IMR-90 (cell line): ENCODE data around the gene BASP1. TPM values are rescaled to one million over a fixed set of nuclear protein-coding genes. Genes with fewer than 3 reads are reported as not detected.

ENCODE experiments used
- ATAC-seq: fragments of 200-7000 bp; cut with Tn5 transposase; 2 replicates; pipeline ENCODE4 v1.9.1; 2020; ENCODE audit warnings: low read depth, mild to moderate bottlenecking, moderate library complexity
- BruUV-seq: library from RNA; stranded (reverse); fragments of 400-500 nt; replicated peaks from 2 replicates; lab custom pipeline; 2021; lab: Mats Ljungman, UMichigan
- CTCF ChIA-PET: fragments of 300-600 bp; formaldehyde crosslinking; extraction: SDS; loops from one replicate; lab custom pipeline; 2021; ENCODE audit warnings: antibody characterized with exemption; lab: Yijun Ruan, JAX
- POLR2A ChIA-PET: fragments of 300-600 bp; sonication (Branson Sonifier 250); formaldehyde crosslinking; loops from one replicate; lab custom pipeline; 2022; ENCODE audit warnings: antibody characterized with exemption; ENCODE audit not compliant: unreplicated experiment; lab: Charles Lee
- DNase-seq: peaks from one replicate; pipeline ENCODE4 v3.0.0; 2013
- H2AFZ ChIP-seq: replicated peaks from 2 replicates; pipeline ENCODE3; 2013; ENCODE audit warnings: low read length, mild to moderate bottlenecking; ENCODE audit not compliant: poor library complexity
- H2AK5ac ChIP-seq: 2 replicates; pipeline ENCODE4 v1.6.1; 2013; ENCODE audit warnings: low read depth, low read length, inconsistent platforms
- H2AK9ac ChIP-seq: replicated peaks from 2 replicates; pipeline ENCODE3; 2013; ENCODE audit warnings: mild to moderate bottlenecking, low read depth, low read length, moderate library complexity; ENCODE audit not compliant: poor library complexity
- H2BK120ac ChIP-seq: 2 replicates; pipeline ENCODE4 v1.6.1; 2013; ENCODE audit warnings: low read depth, low read length, inconsistent platforms
- H2BK15ac ChIP-seq: 3 replicates; pipeline ENCODE4 v1.6.1; 2013; ENCODE audit warnings: low read depth, low read length, inconsistent platforms
- H2BK20ac ChIP-seq: 2 replicates; pipeline ENCODE4 v1.6.1; 2013; ENCODE audit warnings: low read depth, mild to moderate bottlenecking, inconsistent platforms, low read length, moderate library complexity
- H2BK5ac ChIP-seq: 2 replicates; pipeline ENCODE4 v1.6.1; 2013; ENCODE audit warnings: mild to moderate bottlenecking, low read depth, low read length, inconsistent platforms; ENCODE audit not compliant: poor library complexity, severe bottlenecking
- H3K14ac ChIP-seq: replicated peaks from 2 replicates; pipeline ENCODE4 v1.6.1; 2013; ENCODE audit warnings: low read depth, low read length, inconsistent platforms
- H3K18ac ChIP-seq: 2 replicates; pipeline ENCODE4 v1.6.1; 2013; ENCODE audit warnings: low read depth, low read length, control low read depth
- H3K23ac ChIP-seq: 2 replicates; pipeline ENCODE4 v1.6.1; 2013; ENCODE audit warnings: low read depth, low read length, inconsistent platforms
- H3K27ac ChIP-seq: 2 replicates; pipeline ENCODE4 v1.5.1; 2013; ENCODE audit warnings: mild to moderate bottlenecking, control low read depth, low read length; ENCODE audit not compliant: insufficient read depth
- H3K27me3 ChIP-seq: 2 replicates; pipeline ENCODE4 v1.6.1; 2013; ENCODE audit warnings: low read length; ENCODE audit not compliant: control insufficient read depth, insufficient read depth
- H3K36me3 ChIP-seq: 2 replicates; pipeline ENCODE4 v1.6.1; 2013; ENCODE audit warnings: low read length, mixed read lengths; ENCODE audit not compliant: control insufficient read depth, insufficient read depth
- H3K4ac ChIP-seq: 2 replicates; pipeline ENCODE4 v1.6.1; 2013; ENCODE audit warnings: low read depth, low read length, inconsistent platforms
- H3K4me1 ChIP-seq: 2 replicates; pipeline ENCODE4 v1.6.1; 2013; ENCODE audit warnings: low read length, mixed read lengths; ENCODE audit not compliant: control insufficient read depth, insufficient read depth
- H3K4me2 ChIP-seq: 2 replicates; pipeline ENCODE4 v1.6.1; 2013; ENCODE audit warnings: low read depth, mild to moderate bottlenecking, control low read depth, low read length, moderate library complexity
- H3K4me3 ChIP-seq: 2 replicates; pipeline ENCODE4 v1.5.1; 2013; ENCODE audit warnings: low read depth, mild to moderate bottlenecking, control low read depth, low read length, moderate library complexity; ENCODE audit not compliant: insufficient read depth
- H3K56ac ChIP-seq: 2 replicates; pipeline ENCODE4 v1.6.1; 2013; ENCODE audit warnings: low read length, inconsistent platforms; ENCODE audit not compliant: insufficient read depth; ENCODE audit errors: extremely low read depth
- H3K79me1 ChIP-seq, 2 experiments: 2 replicates each; pipeline ENCODE4 v1.6.1; 2013; ENCODE audit warnings: low read length in 2 of 2, inconsistent platforms in 1 of 2, low read depth in 1 of 2
- H3K9ac ChIP-seq: 2 replicates; pipeline ENCODE4 v1.6.1; 2013; ENCODE audit warnings: low read depth, low read length, control low read depth
- H3K9me1 ChIP-seq: 2 replicates; pipeline ENCODE4 v1.6.1; 2013; ENCODE audit warnings: low read length, inconsistent platforms; ENCODE audit not compliant: insufficient read depth
- H3K9me3 ChIP-seq: 2 replicates; pipeline ENCODE4 v1.6.1; 2013; ENCODE audit warnings: low read length; ENCODE audit not compliant: control insufficient read depth, insufficient read depth
- H4K20me1 ChIP-seq: 2 replicates; pipeline ENCODE4 v1.6.1; 2013; ENCODE audit warnings: low read length, inconsistent platforms; ENCODE audit not compliant: insufficient read depth
- H4K5ac ChIP-seq: 2 replicates; pipeline ENCODE4 v1.6.1; 2013; ENCODE audit warnings: mild to moderate bottlenecking, low read depth, low read length, control low read depth
- H4K8ac ChIP-seq, 2 experiments: 2 replicates each; pipeline ENCODE4 v1.6.1; 2013; ENCODE audit warnings: low read depth in 2 of 2, low read length in 2 of 2, control low read depth in 1 of 2, inconsistent platforms in 1 of 2
- H4K91ac ChIP-seq: 2 replicates; pipeline ENCODE4 v1.6.1; 2013; ENCODE audit warnings: low read depth, low read length, inconsistent platforms; ENCODE audit not compliant: insufficient read depth
- CEBPB ChIP-seq: IDR thresholded peaks from 2 replicates; pipeline ENCODE4 v1.6.1; 2012; ENCODE audit warnings: low read depth, low read length, improper control_type of control experiment
- FOS ChIP-seq: fragments of 150-350 bp; IDR thresholded peaks from 2 replicates; pipeline ENCODE4 v1.6.1; 2016; ENCODE audit warnings: low read depth, low read length
- MAZ ChIP-seq: IDR thresholded peaks from 2 replicates; pipeline ENCODE4 v1.6.1; 2012; ENCODE audit warnings: low read depth, mild to moderate bottlenecking, low read length, improper control_type of control experiment, moderate library complexity, borderline replicate concordance
- RAD21 ChIP-seq: IDR thresholded peaks from 2 replicates; pipeline ENCODE4 v1.6.1; 2012; ENCODE audit warnings: low read length, improper control_type of control experiment
- WGBS, 2 experiments: methylation state at CpG; one replicate each; pipeline versions ENCODE4 v1.1.5 to v1.1.7; 2013; ENCODE audit warnings: missing lambda C conversion rate in 2 of 2; ENCODE audit not compliant: insufficient read length in 1 of 2; ENCODE audit errors: extremely low coverage in 2 of 2; 5-methylcytosine and 5-hydroxymethylcytosine counted together
- dilution Hi-C: fragments of 300-500 bp; cut with HindIII; formaldehyde crosslinking; loops from one replicate; pipeline ENCODE4 v1.14.3; 2018; ENCODE audit warnings: low sequenced_read_pairs; ENCODE audit not compliant: unreplicated experiment
- in situ Hi-C: fragments of 300-500 bp; cut with MboI; formaldehyde crosslinking; loops from 3 replicates; pipeline ENCODE4 v1.14.3; 2019; ENCODE audit warnings: low sequenced_read_pairs, inconsistent platforms, mixed read lengths
- intact Hi-C: fragments of 100-400 bp; cut with micrococcal nuclease; formaldehyde crosslinking; loops from 2 replicates; pipeline ENCODE4 v1.10.0; 2022
- polyA plus RNA-seq, 3 experiments: library from polyadenylated mRNA; depleted of rRNA; stranded (reverse); fragments of >200 nt; gene quantifications; 2 replicates each; pipeline ENCODE4 v1.2.3, GENCODE V29; 2012; ENCODE audit warnings: low replicate concordance in 1 of 3
- total RNA-seq: library from RNA; depleted of rRNA; stranded (reverse); fragments of >200 nt; gene quantifications from 2 replicates; pipeline ENCODE4 v1.2.3, GENCODE V29; 2012
- TF ChIP-seq, protein P1 (sequence below): fragments of 150-350 bp; IDR thresholded peaks from 2 replicates; pipeline ENCODE4 v1.6.1; 2017; ENCODE audit warnings: mild to moderate bottlenecking, antibody characterized with exemption, low read length, low read depth

BASP1 gene
- total and polyA plus RNA-seq, 2 of the 4 experiments (the other 2 are of a cell fraction), result 39.6 to 103 TPM

DNA sequence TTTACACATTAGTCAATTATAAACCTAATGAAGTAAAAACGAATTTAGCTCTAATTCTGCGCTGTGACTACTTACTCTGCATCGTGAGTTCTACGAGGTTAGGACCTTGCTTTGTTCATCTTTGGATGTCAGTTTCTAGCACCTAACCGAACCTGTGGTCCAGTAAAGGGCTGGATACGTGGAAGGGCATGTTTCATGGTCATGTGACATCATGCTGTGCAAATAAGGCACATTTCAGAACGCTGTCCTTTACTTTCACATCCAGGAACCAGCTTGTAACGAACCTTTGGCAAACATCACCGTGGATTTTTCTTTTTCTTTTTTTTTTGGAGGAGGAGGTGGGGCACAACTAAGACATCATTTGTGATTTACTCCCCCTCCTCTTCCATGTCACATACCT lies 15.0 kb downstream of the BASP1 start:
- Histone ChIP-seq H3K23ac (no peak overlapping the region), H3K36me3 (peaks cover 30% of the 10 kb centered on the region), H2BK120ac (no peak overlapping the region), H3K9me1 (peaks cover 34% of the 10 kb centered on the region), H3K27ac (no peak overlapping the region), H2BK20ac (no peak overlapping the region), H3K27me3 (no peaks in the 10 kb centered on the region), H3K79me1 (peaks cover 21 to 85% of the 10 kb centered on the region in 2 experiments), H4K20me1 (peaks cover 76% of the 10 kb centered on the region), H3K14ac (no peak overlapping the region), H3K18ac (no peak overlapping the region), H3K4me3 (no peak overlapping the region), H2BK5ac (peak overlapping the region; percentile 19), H4K8ac (no peak overlapping the region), H3K9me3 (no peaks in the 10 kb centered on the region), H4K91ac (no peak overlapping the region), H3K4ac (no peak overlapping the region), H3K9ac (no peak overlapping the region), H2AK9ac (no peak overlapping the region), H2BK15ac (no peak overlapping the region), H3K56ac (no peak overlapping the region), H3K4me2 (no peak overlapping the region), H2AK5ac (peak overlapping the region; percentile 40; the same call in 1 of the 2 replicates), H4K5ac (no peak overlapping the region), H3K4me1 (peaks cover 22% of the 10 kb centered on the region), H2AFZ (no peak overlapping the region)
- ChIA-PET CTCF (interaction anchor here (0.8 kb wide), 1 partner anchor 127 kb away, joined by 4 read pairs; no protein-coding TSS in a partner anchor), POLR2A (no interaction called here)
- ATAC-seq (no peak), DNase-seq (no peak)
- TF ChIP-seq FOS (no peak), MAZ (no peak), CEBPB (no peak), RAD21 (no peak)
- TF ChIP-seq, protein P1, sequence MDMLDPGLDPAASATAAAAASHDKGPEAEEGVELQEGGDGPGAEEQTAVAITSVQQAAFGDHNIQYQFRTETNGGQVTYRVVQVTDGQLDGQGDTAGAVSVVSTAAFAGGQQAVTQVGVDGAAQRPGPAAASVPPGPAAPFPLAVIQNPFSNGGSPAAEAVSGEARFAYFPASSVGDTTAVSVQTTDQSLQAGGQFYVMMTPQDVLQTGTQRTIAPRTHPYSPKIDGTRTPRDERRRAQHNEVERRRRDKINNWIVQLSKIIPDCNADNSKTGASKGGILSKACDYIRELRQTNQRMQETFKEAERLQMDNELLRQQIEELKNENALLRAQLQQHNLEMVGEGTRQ, result no peak
- intact Hi-C loops, result no loop called here
- 100% methylated on average over 4 of the region's 9 CpGs; no CpG with 5 or more reads in 1 of the 2 experiments for WGBS, 2 experiments
- BruUV-seq, result no TSS peak
- in situ Hi-C loops, result no loop called here
- dilution Hi-C loops, result no loop called here
